Measurements from ENCODE around the gene FOXQ1.

FOXQ1 gene, protein sequence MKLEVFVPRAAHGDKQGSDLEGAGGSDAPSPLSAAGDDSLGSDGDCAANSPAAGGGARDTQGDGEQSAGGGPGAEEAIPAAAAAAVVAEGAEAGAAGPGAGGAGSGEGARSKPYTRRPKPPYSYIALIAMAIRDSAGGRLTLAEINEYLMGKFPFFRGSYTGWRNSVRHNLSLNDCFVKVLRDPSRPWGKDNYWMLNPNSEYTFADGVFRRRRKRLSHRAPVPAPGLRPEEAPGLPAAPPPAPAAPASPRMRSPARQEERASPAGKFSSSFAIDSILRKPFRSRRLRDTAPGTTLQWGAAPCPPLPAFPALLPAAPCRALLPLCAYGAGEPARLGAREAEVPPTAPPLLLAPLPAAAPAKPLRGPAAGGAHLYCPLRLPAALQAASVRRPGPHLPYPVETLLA

DNA sequence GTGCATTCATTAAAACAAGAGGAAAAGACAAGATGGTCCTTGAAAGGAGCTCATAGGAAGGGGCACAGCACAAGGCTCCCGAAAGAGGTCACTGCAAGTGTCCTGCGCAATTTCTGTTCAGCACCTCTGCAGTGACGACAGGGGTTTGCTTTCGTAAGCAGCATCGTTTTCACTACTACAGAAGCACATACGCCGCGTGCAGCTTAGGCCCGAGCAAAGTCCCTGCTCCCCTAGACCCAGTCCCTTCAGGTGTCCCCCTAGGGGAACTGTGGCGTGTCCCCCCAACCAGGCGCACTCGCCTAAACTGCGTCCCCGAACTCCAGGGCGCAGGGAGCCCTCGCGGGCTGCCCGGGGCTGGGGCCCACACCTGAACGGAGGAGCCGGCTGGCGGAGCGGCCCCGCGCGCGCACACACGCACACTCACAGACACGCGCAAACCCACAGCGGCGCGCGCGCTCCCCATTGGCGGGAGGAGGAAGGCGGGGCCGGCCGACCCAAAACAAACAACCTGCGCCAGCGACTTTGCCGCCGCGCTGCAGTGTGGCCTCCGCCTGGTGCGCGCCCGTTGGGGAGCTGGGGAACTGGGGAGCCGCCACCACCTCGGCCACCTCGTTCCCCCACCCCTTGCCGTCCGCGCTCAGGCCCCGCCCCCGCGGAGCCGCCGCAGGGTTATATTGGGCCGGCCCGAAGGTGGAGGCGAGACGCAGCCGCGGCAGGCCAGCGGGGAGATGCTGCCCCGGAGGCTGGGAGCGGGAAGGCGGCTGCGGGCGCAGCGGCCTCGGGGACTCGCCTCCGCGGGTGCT, at the start of gene FOXQ1:
TSS of gene FOXQ1 (plus strand) at position 699 of the 803 bp plus-strand sequence. CDS start 607 bp downstream, outside the sequence.
- no peak for DNase-seq (ENCODE audit: low spot score)

DNA sequence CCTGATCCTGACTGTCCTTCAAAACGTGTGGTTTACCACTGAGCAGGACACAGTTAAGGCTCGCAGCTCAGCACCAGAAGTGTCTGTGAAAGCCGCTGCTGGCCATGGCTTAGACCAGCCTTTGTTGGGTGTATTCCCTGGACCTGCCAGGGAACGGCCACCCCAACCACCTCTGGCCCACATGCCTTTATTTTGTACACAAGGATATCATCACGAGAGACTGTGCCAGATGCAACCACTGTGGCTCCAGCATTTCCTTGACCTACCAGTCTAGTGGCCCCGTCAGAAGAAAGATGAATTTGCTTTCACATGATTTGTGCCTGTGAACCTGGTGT, 49.2 kb upstream of the FOXQ1 start:
- DNase-seq (ENCODE audit: low spot score): no peak

DNA sequence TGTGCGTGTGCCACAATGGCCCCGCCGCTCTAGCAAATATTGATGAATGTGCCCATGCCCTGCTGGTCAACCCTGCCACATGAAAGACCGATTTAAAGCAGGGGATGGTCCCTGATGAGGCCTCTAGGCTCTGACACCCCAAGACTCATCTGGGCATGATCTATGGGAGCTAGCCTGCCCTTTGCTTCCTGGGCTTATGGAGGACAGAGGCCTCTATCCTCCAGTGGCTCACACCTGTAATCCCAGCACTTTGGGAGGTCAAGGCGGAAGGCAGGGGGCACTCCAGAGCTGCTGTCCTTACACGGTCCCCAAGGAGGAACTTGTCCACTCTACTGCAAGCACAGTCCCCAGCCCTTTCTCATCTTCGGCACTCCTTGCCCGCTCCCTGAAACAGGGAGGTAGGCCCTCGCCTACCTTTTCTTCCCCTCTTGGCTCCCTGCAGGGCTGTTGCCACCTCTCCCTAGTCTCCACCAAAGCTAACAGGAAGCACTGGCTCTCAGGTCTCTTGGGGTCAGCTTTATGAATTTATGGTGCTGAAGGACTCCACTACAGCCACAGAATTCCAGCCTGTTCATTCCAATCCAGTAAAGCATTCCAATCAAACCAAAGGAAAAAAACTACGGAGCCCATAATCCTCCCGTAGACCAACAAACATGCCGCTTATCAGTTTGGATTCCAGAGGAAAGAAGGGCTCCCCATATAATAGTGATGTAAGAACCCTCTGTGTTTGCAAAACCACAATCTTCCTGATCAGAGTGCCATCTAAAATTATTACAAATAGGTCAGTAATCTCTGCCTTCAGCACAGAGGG, 48.7 kb upstream of the FOXQ1 start:
- no peak for DNase-seq (ENCODE audit: low spot score)

DNA sequence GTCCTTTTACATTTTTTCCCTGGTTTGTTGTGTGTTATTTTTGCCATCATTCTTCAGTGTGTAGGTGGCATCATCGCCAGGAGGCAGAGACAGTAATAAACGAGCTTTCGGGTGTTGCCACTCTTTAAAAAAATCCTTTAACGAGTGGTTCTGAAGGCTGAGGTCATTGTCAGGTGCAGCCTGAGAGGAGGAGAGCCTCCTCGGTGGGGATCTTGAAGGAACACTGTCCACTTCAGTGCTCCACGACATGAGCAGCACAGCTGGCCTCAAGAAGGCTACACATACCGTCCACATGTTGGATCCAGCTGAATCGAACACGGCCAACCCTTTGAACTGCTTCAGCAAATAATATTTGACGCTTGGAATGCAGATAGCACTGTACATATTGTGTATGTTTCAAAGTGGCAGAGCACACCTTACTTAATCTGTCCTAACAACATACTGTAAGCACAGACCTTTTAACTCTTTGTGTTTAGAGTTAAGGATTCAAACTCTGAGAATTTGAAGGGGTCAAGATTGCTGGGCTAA, 48.0 kb upstream of the FOXQ1 start:
- no peak for DNase-seq (ENCODE audit: low spot score)

DNA sequence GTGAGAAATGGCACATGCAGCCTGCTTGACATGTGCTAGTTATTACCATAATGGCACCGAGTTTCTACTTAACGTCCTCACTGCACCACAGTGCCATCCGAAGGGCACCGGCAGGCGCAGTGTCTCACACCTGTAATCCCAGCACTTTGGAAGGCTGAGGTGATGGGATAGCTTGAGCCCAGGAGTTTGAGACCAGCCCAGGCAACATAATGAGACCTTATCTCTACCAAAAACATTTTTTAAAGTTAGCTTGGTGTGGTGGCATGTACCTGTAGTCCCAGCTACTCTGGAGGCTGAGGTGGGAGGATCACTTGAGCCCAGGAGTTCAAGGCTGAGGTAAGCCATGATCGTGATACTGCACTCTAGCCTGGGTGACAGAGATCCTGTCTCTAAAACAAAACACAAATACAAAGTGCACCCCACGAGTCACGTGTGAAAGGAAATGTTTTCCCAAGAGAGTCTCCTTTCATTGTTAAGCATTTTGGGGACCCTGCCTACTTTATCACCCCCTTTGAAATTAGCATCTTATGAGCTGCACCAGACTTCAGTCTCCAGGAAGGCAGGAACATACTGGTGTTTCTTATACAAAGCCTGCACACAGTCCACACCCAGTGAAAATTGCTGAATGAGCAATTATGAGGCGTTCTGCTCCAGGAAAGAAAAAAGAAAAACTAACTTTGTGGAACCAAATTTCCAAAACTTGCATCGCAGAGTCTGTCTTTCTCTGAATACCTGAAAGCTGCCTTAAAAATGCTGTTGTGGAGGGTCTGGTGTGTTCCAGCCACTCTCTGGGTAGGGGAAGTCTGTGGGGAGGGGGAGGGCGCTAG, 47.1 kb upstream of the FOXQ1 start:
- DNase-seq (ENCODE audit: low spot score): no peak

DNA sequence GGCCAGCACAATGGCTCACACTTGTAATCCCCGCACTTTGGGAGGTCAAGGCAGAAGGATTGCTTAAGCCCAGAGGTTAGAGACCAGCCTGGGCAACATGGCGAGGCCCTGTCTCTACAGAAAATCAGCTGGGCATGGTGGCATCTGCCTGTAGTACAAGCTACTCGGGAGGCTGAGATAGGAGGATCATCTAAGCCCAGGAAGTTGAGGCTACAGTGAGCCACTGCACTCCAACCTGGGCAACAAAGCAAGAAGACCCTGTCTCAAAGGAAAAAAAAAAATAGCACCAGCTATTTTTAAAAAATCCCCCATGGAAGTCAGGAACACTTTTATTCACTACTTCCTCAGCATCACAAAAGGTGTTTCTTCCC, 45.2 kb upstream of the FOXQ1 start:
- DNase-seq (ENCODE audit: low spot score): no peak

DNA sequence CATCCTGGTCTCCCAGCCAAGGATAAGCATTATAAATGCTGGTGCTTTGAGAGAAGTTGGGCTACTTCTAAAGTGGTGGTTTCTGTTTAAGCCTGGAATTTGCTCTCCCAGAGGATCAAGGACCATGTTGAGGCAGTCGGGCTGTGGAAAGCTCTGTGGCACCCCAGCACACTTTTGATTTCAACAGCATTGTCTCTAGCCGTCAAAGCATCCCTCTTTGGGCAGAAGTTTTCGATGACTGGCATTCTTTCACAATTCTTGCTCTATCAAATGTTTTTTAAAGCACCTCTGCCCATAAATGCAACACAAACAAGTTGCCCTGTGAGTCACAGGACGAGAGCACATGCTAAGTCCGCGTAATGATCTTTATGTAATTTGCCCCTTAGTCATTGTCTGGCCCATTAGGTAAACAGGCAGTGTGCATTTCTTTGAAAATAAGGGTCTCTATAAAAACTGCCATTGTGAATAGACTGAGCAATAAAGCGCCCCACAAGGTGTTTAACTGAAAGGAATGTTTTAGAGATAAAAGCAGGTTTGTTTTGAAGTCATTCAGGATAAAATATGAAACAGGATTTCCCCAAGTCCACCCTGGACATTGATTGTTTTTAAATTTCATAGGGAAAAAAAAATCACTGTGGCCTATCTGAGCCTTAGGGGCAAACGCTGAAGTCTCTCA, 44.7 kb upstream of the FOXQ1 start:
- no peak for DNase-seq (ENCODE audit: low spot score)

DNA sequence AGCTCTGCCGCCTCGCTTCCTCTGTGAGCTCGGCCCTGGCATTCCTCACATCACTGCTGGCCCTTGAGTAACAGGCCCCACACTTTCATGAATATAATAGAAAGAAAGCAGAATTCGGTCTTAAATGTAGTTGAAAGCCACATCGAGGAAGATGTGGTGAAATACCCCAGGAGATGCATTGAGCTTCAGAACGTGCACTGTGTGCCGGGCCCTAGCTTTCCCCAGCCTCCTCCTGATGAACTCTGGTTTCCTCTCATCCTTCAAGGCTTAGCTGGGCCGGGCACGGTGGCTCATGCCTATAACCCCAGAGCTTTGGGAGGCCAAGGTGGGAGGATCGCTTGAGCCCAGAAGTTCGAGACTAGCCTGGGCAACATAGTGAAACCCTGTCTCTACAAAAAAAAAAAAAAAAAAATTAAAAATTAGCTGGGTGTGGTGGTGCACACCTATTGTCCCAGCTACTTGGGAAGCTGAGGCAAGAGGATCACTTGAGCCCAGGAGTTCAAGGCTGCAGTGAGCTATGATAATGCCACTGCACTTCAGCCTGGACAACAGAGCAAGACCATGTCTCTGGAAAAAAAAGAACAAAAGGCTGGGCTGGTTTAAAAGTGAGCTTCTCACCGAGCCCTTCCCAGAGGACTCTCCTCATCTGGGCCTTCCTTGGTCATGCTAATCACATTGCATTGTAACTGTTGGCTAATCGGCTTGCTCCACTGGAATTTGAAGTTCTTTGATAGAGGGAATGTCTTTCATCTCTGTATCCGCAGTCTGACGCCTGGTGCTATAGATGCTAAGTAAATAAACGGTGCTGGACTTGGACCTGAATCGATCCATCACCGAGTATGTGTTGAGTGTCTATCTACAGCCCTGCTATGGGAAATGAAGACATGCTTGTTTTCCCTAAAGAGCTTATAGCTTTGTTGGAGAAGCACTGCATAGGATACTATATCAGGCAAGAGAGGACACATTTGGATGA, 43.8 kb upstream of the FOXQ1 start:
- DNase-seq (ENCODE audit: low spot score): no peak

DNA sequence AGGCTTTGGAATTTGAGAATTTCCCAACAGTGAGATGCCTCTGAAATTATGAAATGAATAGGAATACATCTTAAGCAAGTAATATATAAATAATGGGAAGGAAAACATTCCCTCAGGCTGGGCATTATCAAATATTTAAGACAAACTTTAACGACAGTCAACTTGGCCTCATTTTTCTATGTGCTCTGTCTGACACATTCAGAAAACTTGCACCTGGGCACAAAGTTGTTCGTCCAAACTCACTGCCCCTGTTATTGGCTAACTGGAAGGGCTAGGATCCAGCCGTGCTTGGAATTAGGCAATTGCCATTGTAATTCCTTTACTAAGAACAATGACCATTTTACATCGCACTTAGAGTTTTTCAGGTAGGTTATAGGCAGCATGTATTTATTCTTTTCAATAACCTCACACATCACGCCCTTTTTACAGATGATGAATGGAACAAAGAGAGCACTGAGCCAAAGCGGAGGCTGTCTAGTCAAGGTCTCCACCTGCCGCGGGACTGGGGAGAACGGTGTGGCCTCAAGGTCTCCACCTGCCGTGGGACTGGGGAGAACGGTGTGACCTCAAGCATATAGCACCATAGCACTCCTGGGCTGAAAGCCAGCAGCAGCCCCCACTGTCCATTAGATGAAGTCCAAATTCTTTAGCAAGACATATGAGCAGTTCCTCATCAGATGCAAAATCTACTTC, 40.7 kb upstream of the FOXQ1 start:
- no peak for DNase-seq (ENCODE audit: low spot score)

DNA sequence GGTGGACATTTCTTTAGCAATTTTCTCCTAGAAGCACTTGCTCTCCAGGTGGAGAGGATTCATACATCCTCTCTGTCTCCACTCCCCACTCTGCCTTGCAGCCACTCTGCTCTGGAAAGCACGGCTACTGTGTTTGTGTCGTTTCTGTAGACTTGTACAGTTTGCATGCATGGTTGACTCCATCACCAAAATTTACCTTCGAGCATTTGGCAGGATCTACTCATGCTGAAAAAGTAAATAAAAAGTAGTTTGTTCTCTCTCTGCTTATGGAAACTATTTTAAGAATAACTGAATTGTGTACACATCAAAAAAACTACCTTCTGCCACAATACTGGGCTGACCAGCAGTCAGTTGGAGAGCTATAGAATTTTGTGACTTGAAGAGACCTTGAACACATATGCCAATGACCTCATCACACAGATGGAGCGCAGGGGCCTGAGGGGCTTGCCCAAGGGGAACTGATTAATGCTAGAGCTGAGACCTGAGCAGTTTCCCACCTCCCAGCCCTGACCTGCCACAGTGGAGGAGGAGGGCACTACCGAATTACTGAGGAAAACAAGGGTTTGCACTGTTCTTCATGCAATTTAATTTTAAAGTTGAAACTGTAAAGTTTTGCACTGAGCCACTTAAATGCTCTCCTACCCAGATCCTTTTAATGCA, 33.7 kb upstream of the FOXQ1 start:
- DNase-seq (ENCODE audit: low spot score): no peak

DNA sequence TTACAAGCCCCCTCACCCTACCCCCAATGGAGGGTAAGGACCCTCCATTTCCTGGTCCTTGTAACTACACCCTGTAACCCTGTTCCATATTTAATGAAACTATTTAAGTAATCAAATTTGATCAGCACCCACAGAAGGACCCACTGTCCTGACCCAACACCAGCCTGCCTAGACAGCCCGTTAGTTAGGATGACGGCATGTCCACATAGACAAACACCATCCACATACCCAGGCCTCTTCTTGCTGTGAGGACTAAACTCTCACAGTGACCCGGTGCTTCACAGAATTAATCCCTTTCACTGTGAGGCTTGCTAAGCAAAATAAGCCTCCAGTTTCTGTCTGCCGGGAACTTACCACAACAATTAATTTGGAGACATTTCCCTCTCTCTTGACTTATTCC, 32.8 kb upstream of the FOXQ1 start:
- DNase-seq (ENCODE audit: low spot score): no peak

DNA sequence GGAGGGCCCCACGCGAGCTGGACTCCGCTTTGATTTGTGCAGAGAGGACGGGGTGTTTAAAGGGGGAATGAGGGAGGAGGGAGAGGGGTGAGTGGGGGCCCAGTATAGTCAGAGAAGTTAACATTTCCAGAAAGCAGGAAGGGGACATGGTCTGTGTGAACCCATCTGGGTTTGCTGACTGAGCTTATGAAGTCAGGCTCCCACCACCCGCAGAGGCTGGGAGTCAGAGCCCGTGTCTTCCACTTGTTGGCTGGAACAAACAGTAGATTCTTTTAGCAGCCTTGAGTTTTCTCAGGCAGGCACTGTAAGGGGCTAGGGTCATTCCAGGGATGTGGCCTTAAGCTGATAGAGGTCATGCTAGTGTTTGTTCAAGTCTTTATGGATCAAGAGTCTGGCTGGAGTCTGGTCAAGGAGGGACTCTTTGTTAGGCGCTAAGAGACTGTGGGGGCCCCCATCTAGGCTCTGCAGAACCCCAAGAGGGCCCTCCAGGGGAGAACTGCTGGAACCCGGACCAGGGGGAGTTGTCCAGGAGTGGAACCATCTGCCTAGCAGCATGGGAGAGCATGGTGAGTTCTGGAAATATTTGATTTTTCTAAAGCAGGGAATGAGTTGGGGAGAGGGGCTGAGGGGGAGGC, 31.1 kb upstream of the FOXQ1 start:
- no peak for DNase-seq (ENCODE audit: low spot score)

DNA sequence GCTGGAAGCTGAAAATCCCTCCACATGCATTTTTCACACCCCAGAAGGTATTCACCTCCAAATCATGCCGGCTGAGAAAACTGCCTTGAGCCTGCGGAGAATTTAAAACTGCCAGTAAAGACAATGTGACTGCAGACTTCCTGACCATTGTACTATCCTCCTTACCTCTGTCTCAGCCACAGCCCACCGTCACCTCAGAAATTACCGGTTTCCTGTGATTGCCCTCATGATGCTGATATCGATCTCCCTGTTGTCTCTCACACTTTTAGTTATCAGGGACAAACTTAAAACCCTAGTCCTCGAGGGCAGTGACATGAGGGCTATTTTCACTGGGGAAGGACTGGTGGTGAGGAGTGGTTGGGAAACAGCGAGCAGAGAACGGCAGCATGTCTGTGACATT, 30.2 kb upstream of the FOXQ1 start:
- no peak for DNase-seq (ENCODE audit: low spot score)

DNA sequence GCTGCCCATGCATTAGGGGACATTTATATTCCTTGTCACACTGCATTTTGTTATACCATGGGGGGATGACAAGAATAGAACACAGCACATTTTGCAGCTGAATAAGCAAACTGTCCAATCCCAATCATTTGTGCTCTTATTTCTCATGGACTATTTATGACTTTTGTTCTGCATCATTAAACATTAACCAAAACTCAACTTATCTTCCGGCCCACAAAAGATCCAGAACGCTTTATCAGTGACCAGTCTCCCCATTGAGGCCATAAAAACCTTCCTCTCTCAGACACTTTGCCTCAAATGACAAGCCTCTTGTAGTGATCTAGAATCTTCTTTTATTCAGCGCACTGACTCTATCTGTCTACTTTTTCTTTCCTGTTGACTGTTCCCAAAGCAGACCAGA, 28.4 kb upstream of the FOXQ1 start:
- no peak for DNase-seq (ENCODE audit: low spot score)

DNA sequence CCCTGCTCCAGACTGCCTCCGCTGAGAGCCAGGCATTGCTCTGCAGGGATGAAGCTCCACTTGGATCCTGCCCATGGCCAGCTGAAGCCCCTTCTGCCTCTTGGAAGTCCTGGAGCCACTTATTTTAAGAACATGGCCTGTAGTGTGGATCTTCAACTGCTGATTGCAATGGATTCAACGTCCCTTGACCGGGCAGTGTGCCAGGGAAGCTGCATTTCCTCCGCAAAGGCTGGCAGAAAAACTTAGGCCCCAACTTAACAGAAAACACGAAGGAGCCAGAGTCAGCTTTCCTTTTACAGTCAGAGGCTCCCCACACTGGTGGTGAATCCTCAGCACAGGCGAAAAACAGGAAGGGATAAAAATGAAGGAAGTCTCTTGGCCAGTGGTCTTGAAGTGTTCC, 26.3 kb upstream of the FOXQ1 start:
- DNase-seq (ENCODE audit: low spot score): no peak

DNA sequence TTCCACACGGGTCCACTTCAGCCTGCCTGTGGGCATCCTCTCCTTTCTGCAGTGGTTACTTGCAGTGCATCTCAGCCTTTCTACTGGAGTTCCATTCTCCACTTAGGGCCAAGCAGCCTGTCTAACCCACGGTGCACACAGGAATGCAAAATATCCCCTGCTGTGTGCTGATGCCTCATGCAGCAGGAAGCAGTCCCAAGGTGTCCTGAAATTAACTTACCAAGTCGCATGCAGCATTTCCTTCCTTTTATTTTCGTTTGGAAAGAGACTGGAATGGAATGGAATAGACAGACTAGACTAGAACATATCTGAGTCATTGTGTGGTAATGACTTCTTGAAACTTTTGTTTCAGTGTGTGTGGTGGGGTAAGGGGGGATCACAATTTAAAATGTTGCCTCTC, 25.9 kb upstream of the FOXQ1 start:
- no peak for DNase-seq (ENCODE audit: low spot score)

DNA sequence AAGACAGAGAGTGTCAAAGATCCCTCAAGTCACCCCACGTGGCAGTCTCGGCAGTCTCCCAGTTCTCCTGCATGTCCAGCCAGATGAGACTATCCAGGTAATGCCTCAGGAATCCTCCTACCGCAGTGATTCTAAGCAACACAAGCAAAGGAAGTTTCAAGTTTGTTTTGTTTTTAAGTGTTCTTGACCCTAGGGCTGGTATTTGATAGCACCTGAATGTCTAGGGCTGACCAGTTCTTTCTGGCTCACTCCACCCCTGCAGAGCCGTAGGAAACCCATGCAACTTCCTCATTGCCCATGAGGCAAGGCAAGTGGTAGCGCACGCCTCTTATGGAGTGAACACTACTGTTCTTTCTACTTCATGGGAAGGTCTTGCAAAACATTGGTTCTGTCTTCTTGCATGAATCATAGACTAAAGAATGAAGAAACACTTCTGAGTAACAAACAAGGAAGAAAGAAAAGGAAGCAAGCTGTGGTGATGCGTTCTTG, 24.8 kb upstream of the FOXQ1 start:
- DNase-seq (ENCODE audit: low spot score): no peak

DNA sequence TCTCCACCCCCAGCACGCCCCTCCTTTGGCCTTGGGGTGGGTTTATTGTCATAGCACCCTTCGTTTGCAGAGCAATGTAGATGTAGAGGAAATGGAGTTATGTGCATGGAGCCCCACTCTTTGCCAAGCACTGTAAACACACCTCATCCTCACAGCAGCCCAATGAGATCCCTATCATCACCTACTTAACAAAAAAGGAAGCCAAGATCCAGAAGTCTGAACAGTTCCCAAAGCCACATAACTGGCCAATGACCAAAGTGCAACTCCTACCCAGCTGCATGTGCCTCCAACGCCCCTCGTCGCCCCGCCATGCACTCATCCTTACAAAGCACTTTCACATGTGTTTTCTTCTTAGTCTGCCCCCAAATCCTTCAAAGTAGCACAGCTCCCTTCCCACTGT, 21.8 kb upstream of the FOXQ1 start:
- DNase-seq (ENCODE audit: low spot score): no peak

All from hepatic stellate cell (primary cell).